GM12873 (cell line): ENCODE data around the gene DLK1.

Experiments used
- CTCF ChIP-seq: IDR thresholded peaks from 2 replicates; pipeline ENCODE4 v1.5.1; 2012; ENCODE audit warnings: low read depth, mild to moderate bottlenecking, moderate library complexity, low read length, control low read depth; ENCODE audit not compliant: insufficient read depth; ENCODE audit errors: missing control alignments

The DLK1 gene

DNA sequence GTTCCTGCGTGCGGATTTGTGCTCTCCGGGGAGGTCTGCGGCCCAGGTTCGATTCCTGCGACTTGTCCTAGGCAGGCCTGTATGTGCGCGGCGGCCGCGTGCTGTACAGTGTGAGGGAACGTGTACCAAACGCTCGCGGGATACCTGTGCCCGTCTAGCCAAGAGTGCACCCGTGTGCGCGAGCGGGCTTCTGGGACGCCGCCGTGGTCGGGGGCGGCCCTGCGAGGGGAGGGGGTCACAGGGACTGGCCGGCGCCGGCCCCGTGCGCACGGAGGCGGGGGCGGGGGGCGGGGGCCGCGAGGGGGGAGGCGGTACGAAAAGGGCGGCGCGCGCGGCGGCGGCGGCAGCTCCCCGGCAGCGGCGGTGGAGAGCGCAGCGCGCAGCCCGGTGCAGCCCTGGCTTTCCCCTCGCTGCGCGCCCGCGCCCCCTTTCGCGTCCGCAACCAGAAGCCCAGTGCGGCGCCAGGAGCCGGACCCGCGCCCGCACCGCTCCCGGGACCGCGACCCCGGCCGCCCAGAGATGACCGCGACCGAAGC is at the start of gene DLK1:
TSS of gene DLK1 (plus strand) at position 343 of the 536 bp plus-strand sequence. CDS start at position 520, 177 bp downstream.
- TF ChIP-seq CTCF = no peak

DNA sequence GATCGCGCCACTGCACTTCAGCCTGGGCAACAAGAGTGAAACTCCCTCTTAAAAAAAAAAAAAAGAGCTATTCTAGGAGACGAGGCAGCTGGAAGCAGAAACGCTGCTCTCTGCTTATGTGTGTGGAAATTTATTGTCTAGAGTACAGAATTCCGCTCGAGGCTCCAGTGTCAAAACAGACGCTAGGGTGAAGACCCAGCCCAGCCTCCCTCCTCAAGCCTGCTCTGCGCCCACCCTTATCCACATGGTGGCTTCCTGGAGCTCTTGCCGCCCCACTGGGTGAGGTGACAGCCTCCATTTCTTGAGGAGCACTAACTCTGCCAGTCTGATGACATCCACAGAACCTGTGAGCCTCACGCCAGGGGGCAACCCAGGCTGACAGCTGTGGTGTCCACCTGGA is 49.5 kb upstream of the DLK1 start:
- TF ChIP-seq CTCF = no peak

DNA sequence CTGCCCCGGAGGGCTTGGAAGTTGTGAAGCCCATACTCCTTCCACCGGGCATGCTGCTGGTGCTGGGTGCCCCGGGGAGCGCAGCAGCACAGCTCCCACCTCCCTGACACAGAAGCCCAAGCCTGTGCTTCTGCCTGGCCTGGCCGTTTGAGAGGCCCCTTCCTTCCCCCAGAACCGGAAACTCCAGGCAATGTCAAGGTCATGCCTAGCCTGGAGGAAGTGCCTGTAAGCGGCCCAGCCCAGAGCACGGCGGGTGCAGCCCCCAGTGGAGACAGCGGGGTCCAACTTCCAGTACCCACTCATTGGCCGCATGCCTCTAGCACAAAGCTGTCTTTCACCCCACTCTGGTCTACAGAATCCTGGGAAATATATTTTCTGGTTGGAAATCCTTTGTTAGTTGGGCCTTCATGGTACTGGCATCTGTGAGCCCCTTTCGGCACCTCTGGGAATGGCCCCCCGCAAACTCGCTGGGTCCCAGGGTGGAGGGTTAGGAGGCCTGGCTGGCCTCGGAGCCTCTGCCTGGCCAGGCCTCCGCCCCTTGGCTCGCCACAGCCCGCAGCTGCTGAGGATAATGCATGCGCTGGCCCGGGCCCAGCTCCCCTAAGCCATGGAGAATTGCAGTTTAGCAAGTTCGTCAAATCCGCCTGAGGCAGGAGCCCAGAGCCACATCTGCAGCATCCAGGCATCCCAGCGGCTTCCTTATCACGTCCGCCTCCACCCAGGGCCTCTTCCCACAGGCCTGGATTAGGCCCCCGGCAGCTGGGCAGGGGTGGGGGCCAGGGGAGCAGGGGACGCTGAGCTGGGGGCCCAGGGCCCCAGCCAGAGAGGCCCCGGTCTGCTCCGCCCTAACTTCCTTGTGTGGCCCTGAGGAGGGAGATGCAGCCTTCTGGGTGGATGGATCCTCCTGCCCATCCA is 48.9 kb upstream of the DLK1 start:
- no peak for TF ChIP-seq CTCF

- no peak for TF ChIP-seq CTCF
These were observed 48.2 kb upstream of the DLK1 start for GRCh38 chr14:100678469-100678828.

DNA sequence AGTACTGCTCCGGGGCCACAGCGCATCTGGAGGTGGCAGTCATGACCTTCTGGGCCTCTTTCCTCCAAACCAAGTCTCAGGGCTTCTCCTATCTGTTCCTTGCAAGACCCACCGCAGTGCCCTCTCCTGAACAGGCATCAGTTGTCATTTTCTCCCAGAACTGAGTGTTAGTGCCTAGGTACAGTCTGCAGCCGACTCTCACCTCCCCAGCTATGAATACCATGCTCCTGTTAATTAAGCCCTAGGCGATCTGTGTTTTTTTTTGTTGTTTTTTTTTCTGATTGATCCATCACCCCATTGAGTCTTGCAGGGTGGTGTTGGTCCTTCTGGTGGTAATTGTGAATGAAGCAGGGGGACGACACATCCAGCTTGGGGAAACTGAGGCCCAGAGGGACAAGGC is 47.5 kb upstream of the DLK1 start:
- no peak for TF ChIP-seq CTCF

- TF ChIP-seq CTCF = no peak
These were observed 46.8 kb upstream of the DLK1 start for GRCh38 chr14:100679707-100680438.

- TF ChIP-seq CTCF = no peak
These were observed 46.1 kb upstream of the DLK1 start for GRCh38 chr14:100680439-100681051.
